ELR (cell line): ENCODE results near the gene FAM50A.
"Not testable (repeated sequence)": the region's sequence is repeated elsewhere in the genome, so short reads cannot be mapped to it uniquely, and the experiment has no call there.

ENCODE experiments used
- DNase-seq: peaks from one replicate; pipeline ENCODE4 v3.0.0-alpha.2; 2015; ENCODE audit warnings: low read depth

The FAM50A gene

GRCh38 chrX:154443992-154444754 is at the start of gene FAM50A:
Gene FAM50A (plus strand): TSS chrX:154444141. CDS start chrX:154444236, 95 bp downstream.
- peak; percentile 73 for DNase-seq

- not testable (repeated sequence) for DNase-seq
Observed at GRCh38 chrX:154396363-154396762, 47.6 kb upstream of the FAM50A start.

GRCh38 chrX:154396973-154397887 is 46.7 kb upstream of the FAM50A start:
- DNase-seq, result peak; percentile 78

GRCh38 chrX:154397888-154398667 is 45.9 kb upstream of the FAM50A start, which contains the start of gene RPL10:
Gene RPL10 (plus strand): TSS chrX:154398377. CDS start chrX:154398520, 143 bp downstream.
- DNase-seq, result peak; percentile 94

GRCh38 chrX:154398668-154399526 is 45.0 kb upstream of the FAM50A start:
- peak; percentile 74 for DNase-seq

GRCh38 chrX:154399527-154400368 is 44.2 kb upstream of the FAM50A start:
- peak; percentile 39 for DNase-seq

GRCh38 chrX:154400369-154400817 is 43.5 kb upstream of the FAM50A start:
- DNase-seq, result not testable (repeated sequence)

GRCh38 chrX:154401045-154401799 is 42.7 kb upstream of the FAM50A start:
- peak; percentile 61 for DNase-seq

- peak; percentile 45 for DNase-seq
Observed at GRCh38 chrX:154401918-154402621, 41.9 kb upstream of the FAM50A start.

GRCh38 chrX:154402622-154403127 is 41.3 kb upstream of the FAM50A start:
- DNase-seq, result no peak

- DNase-seq, result no peak
Observed at GRCh38 chrX:154403192-154403591, 40.7 kb upstream of the FAM50A start.

- no peak for DNase-seq
Observed at GRCh38 chrX:154403858-154404257, 40.1 kb upstream of the FAM50A start.

- DNase-seq, result no peak
Observed at GRCh38 chrX:154404625-154405192, 39.2 kb upstream of the FAM50A start.

- no peak for DNase-seq
Observed at GRCh38 chrX:154408659-154409221, 35.2 kb upstream of the FAM50A start.

- DNase-seq, result peak; percentile 94
Observed at GRCh38 chrX:154409222-154409871, 34.6 kb upstream of the FAM50A start, which contains the start of gene DNASE1L1. Gene DNASE1L1 (minus strand): TSS chrX:154409254. CDS start chrX:154405568, 3,686 bp downstream.

GRCh38 chrX:154411981-154412340 is 32.0 kb upstream of the FAM50A start:
- DNase-seq, result peak; percentile 68

- peak; percentile 22 for DNase-seq
Observed at GRCh38 chrX:154412468-154412867, 31.5 kb upstream of the FAM50A start.
